Measurements from ENCODE around the gene NDUFA7.
"Not testable (repeated sequence)": the region's sequence is repeated elsewhere in the genome, so short reads cannot be mapped to it uniquely, and the experiment has no call there.

The NDUFA7 gene

DNA sequence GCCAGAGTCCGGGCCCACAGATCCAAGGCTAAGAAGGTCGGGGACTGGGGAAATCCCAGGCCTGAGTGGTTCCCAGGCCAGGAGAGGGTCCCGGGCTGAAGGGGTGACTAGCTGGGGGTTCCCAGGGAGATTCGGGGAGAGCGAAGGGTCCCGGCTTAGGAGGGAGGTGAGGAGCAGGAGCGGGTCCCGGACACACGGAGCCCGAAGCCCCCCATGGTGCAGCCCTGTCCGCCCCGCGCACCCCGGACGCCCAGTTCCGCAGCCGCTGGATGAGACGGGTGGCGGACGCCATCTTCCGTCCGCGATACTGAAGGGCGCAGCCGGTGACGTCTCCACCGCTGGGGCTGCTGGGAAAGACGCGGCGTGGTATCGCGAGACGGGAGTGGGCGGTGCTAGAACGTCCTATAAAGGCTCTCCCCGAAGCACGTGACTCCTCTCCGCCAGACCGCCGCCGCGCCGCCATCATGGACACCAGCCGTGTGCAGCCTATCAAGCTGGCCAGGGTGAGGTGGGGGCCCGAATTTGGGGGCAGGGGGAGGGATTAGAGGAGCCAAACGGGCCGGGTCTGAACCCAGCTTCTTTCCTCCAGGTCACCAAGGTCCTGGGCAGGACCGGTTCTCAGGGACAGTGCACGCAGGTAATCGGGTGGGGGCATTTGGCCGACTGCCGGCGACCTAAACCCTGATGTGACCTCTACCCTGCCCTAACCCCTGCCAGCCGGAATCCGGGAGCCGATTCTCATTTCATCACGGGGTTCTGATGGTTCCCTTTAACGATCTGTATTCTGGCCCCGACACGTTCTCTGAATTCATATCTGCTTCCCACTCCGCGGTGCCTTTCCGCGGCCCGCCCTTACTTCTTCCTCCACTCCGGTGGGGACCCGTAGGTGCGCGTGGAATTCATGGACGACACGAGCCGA is at the start of gene NDUFA7, which contains the start of gene RPS28:
TSS of gene NDUFA7 (minus strand) at position 309 of the 919 bp plus-strand sequence. CDS start at position 292, 17 bp downstream.
TSS of gene RPS28 (plus strand) at position 430 of the 919 bp plus-strand sequence. CDS start at position 465, 35 bp downstream.
- peak; percentile 53 for DNase-seq (ENCODE audit: low read depth)

DNA sequence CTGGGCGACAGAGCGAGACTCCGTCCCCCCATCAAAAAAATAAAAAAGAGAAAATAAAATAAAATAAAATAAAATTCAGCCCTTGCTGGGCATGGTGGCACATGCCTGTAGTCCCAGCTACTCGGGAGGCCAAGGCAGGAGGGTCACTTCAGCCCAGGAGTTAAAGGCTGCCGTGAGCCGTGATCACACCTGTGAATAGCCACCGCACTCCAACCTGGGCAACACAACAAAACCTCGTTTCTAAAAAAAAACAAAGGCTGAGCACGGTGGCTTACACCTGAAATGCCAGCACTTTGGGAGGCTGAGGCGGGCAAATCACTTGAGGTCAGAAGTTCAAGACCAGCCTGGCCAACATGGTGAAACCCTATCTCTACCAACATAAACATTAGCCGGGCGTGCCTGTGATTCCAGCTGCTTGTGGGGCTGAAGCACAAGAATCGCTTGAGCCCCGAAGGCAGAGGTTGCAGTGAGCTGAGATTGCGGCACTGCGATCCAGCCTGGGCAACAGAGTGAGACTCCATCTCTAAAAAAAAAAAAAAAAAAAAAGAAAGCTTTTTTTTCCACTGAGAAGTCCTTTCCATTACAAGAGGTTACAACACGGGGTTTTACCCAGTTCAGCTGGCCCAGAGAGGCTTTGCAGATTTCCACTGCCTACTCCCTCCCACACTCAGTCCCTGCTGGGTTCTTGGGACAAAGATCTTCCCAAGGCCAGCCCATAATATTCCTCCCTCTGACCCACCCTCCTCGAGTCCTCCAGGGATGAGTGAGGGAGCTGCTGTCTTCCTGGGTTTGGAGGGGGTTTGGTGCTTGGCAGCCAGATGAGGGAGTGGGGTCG is 49.2 kb upstream of the NDUFA7 start:
- DNase-seq (ENCODE audit: low read depth): no peak

DNA sequence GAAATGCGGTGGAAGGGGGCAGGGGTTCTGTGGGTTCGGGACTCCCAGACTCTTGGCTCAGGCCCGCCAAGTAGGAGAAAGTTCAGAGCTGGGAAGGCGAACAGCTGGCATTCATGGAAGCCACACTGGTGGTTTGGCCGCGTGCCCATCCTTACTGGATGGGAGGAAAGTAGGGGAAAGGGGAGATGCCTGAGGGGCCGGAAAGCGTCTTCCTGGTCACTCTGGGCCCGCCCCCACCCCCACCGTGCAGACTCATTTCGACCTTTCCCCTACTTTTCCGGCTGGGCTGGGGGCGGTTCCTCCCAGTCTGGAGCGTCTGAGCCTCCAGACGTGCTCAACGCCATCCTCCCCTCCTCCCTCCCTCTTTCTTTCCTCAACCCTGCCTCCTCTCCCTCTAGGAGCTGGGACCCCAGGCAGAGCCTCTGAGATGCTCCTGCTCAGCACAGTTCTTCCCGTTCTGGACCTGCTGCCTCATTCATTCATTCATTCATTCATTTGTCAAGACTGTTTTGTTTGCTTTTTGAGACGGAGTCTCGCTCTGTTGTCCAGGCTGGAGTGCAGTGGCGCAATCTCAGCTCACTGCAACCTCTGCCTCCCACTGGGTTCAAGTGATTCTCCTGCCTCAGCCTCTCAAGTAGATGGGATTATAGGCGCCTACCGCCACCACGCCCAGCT is 46.3 kb upstream of the NDUFA7 start:
- peak; percentile 88 for DNase-seq (ENCODE audit: low read depth)

- no peak for DNase-seq (ENCODE audit: low read depth)
Observed at GRCh38 chr19:8366961-8367326, 45.8 kb upstream of the NDUFA7 start.

DNA sequence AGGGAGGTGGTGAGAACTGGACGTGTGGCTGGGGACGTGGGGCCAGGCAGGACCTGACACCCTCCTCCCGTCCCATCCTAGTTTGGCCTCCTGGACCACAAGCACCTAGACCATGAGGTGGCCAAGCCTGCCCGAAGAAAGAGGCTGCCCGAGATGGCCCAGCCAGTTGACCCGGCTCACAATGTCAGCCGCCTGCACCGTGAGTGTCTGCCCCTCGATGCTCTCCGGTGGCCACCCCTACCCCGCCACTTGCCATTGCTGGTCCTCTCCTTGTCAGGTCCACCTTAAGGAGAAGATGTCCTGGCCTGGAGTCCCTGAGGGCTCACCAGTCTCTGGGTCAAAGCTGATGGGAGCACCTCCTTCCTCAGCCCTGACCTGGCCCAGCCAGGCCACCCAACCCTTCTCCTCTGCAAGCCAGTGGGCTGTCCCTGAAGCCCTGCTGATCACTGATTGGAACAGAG is 45.0 kb upstream of the NDUFA7 start:
- no peak for DNase-seq (ENCODE audit: low read depth)

- DNase-seq (ENCODE audit: low read depth): no peak
Observed at GRCh38 chr19:8363803-8364771, 42.9 kb upstream of the NDUFA7 start, which contains the start of gene ANGPTL4. Gene ANGPTL4 (plus strand): TSS chr19:8364155. CDS start chr19:8364322, 167 bp downstream.

- peak; percentile 90 for DNase-seq (ENCODE audit: low read depth)
Observed at GRCh38 chr19:8361921-8362793, 41.0 kb upstream of the NDUFA7 start.

DNA sequence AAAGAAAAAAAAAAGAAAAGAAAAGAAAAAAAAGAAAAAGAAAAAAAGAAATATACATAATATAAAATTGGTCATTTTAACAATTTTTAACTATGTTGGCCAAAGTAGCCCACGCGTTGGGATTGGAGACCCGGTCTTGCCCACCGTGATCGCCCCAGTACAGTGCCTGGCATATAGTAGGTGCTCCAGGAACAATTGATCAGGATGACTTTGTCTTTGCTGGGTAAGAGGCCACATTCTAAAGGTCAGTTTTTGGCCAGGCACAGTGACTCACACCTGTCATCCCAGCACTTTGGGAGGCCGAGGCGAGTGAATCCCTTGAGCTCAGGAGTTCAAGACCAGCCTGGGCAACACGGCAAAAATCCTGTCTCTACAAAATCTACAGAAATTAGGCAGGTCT is 39.0 kb upstream of the NDUFA7 start:
- DNase-seq (ENCODE audit: low read depth): no peak

DNA sequence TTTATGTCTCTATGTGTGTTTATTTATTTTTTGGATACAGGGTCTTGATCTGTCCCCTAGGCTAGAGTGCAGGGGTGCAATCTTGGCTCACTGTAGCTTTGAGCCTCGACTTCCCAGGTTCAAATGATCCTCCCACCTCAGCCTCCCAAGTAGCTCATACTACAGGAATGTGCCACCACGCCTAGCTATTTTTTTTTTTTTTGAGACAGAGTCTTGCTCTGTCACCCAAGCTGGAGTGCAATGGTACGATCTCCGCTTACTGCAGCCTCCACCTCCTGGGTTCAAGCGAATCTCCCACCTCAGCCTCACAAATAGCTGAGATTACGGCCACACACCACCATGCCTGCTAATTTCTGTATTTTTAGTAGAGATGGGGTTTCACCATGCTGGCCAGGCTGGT is 37.8 kb upstream of the NDUFA7 start:
- no peak for DNase-seq (ENCODE audit: low read depth)

GRCh38 chr19:8357007-8357521 is 35.9 kb upstream of the NDUFA7 start:
- DNase-seq (ENCODE audit: low read depth): no peak

DNA sequence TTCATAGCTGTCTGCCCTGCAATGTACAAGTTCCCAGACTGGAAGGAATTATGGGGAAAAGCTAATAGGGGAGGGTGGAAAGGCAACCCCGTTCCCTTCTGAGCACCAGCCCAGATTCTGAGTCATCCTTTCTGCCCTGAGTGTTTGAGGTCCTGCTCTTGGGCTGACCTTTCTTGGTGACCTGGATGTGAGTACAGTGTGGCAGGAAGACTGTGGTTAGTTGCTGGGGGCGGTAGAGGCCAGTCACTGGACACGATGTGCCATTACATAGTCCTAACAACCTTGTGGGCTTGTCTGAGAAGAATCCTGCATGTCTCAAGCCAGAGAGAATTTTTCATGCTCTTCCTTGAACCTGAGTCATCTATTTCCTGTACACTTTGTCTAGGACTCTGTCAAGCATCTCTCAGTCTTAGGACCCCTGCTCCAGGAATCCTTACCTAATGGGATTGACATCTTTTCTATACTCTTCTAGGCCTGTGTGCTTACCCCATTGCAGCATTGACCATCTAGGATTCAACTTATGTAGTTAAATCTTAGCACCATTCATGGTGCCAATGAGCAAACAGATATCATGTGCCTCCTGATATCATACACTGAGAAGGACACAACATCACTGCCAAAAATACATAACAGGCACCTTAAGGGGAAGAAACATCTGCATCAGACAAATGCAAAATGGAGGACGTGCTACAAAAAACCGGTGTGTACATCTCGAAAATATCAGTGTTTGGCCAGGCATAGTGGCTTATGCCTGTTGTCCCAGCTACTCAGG is 34.6 kb upstream of the NDUFA7 start:
- DNase-seq (ENCODE audit: low read depth): peak; percentile 99

GRCh38 chr19:8352845-8353244 is 31.7 kb upstream of the NDUFA7 start:
- not testable (repeated sequence) for DNase-seq (ENCODE audit: low read depth)

GRCh38 chr19:8352134-8352827 is 31.1 kb upstream of the NDUFA7 start:
- no peak for DNase-seq (ENCODE audit: low read depth)

DNA sequence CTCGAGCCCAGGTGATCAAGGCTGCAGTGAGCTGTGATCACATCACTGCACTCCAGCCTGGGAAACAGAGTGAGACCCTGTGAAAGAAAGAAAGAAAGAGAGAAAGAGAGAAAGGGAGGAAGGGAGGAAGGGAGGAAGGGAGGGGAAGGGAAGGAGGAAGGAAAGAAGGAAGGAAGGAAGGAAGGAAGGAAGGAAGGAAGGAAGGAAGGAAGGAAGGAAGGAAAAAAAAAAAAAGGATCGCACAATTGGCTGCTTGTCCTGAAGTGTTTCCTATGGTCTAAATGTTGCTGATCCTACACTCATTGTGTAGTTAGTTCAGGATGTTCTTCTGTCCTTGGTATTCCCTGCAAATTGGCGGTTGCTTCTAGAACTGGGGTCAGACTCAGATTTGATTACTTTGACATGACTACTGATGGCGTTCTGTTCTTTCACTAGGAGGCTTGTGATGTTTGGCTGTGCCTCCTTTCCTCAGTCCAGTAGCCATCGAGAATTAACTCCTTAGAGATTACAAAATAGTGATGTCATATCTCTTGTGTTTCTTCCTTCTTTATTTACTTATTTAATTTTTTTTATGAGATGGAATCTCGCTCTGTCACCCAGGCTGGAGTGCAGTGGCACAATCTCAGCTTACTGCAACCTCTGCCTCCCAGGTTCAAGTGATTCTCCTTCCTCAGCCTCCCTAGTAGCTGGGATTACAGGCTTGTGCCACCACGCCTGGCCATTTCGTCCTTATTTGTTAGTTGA is 28.6 kb upstream of the NDUFA7 start:
- not testable (repeated sequence) for DNase-seq (ENCODE audit: low read depth)

DNA sequence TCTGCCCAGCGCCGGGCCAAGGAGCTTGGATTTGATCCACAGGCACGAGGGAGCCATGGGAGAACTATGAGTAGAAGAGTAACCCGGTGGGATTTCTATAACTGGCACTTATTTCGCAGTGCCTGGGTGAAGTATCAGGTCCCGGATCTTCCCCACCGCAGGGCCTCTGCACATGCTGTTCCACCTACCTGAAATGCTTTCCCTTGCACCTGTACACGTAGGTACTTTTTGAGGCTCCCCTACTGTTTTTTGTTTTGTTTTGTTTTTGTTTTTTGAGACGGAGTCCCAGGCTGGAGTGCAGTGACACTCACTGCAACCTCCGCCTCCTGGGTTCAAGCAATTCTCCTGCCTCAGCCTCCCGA is 22.3 kb upstream of the NDUFA7 start:
- DNase-seq (ENCODE audit: low read depth): no peak

DNA sequence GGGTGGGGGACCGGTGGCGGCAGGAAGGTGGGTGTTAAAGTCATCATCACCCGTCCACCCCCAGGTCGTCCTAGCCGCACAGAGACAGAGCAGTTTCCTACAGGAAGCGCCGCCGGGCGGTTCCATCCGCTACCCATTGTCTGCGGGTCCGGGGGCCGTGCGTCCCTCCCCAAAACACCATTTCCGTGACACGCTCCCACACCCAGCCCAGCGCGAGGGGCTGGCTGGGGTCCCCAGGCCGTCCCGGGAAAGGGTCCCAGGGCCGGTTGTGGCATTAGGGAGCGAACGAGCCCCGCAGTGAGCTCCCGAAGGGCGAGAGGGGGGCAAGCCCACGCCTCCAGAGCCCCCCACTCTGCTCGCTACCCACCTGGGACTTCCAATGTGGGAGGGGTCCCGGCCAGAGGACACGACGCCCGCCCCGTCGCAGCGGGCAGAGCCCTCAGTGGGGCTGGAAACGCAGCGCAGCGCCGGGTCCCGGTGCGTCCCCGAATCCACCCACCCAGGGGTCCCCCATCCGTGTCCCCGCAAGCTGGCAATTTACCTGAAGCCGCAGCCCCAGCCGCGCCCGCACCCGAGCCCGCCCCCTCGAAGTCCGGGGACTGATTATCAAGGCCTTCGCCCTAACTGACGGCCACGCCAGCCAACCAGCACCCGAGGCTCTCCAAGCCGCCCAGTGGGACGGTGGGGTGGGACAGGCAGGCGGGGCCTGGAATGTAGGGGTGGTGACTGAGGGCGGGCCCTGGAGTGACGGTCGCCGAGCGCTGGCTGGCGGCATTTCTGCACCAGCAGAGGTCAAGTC is 21.7 kb upstream of the NDUFA7 start, which contains the start of gene KANK3:
TSS of gene KANK3 (minus strand) at position 579 of the 799 bp plus-strand sequence. CDS start 5,434 bp downstream, outside the sequence.
- DNase-seq (ENCODE audit: low read depth): peak; percentile 45

DNA sequence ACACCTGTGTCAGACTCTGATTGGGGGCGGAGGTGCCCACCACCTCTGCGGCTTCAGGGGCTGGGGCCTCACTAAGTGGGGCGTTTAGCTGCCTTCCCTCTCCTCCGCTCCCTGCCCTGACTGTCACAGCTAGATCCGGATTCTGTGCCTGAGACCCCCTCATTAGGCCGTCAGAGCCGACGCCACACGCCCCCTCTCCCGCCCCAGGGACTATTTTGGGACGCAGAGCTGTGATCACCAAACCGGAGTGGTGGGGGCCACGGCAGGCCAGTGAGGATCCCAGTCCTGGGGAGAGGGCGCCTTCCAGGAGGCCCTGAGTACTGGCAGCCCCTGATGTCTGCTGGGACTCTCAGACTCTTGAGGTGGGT is 21.1 kb upstream of the NDUFA7 start:
- DNase-seq (ENCODE audit: low read depth): no peak

Data from GM04503 (cell line).